ENCODE results near the gene GAL3ST1. TPM values are rescaled to one million over a fixed set of nuclear protein-coding genes. Genes with fewer than 3 reads are reported as not detected.

The GAL3ST1 gene
- total and polyA plus RNA-seq, 2 donors (not counting 1 experiment from before 2014, with no cell fraction given) = 0.70 TPM; not detected in 1

- 84% methylated on average over 6 of the region's 7 CpGs for WGBS (ENCODE audit: insufficient coverage)
- H3K79me2 ChIP-seq (ENCODE audit: control insufficient read depth, insufficient read depth, low read length) = no peaks in the 10 kb centered on the region
- peaks cover 0 to 3% (median 0%) of the 10 kb centered on the region in 4 experiments for H3K27me3 ChIP-seq (replicated peaks in 1 of 4; ENCODE audit: control extremely low read depth in 1 of 4, control insufficient read depth in 3 of 4, insufficient read depth in 4 of 4, low read length in 3 of 4)
- H3K36me3 ChIP-seq (replicated peaks in 1 of 2; ENCODE audit: control extremely low read depth in 1 of 2, control insufficient read depth in 1 of 2, extremely low read depth in 1 of 2, insufficient read depth in 2 of 2, low read length in 1 of 2) = no peaks in the 10 kb centered on the region
- DNase-seq = no peak
- ATAC-seq (ENCODE audit: low read depth) = no peak
- H4K20me1 ChIP-seq (ENCODE audit: control insufficient read depth, insufficient read depth, low read length, poor library complexity, severe bottlenecking) = no peaks in the 10 kb centered on the region
- H3K4me1 Mint-ChIP-seq = no peaks in the 10 kb centered on the region
- no peak overlapping the region for H3K4me2 ChIP-seq (replicated peaks; ENCODE audit: low read depth, low read length, poor library complexity, severe bottlenecking)
- H3K9me3 ChIP-seq (ENCODE audit: control extremely low read depth in 1 of 3, control insufficient read depth in 2 of 3, insufficient read depth in 1 of 3, low read length in 2 of 3) = no peaks in the 10 kb centered on the region
- no peak overlapping the region for H3K9ac ChIP-seq (ENCODE audit: low read length)
- H2AFZ ChIP-seq (ENCODE audit: insufficient read depth, low read depth, low read length, poor library complexity, severe bottlenecking) = no peak overlapping the region
- TF ChIP-seq CTCF (IDR thresholded peaks at IDR 0.05) = no peak
- no peak for TF ChIP-seq EZH2 (IDR thresholded peaks at IDR 0.05; ENCODE audit: borderline replicate concordance, insufficient read depth, low read depth, low read length, poor library complexity, severe bottlenecking)
- intact Hi-C loops (cut with micrococcal nuclease) = no loop called here
- H3K27ac Mint-ChIP-seq = no peak overlapping the region
- no peaks in the 10 kb centered on the region for H3K9me3 Mint-ChIP-seq (ENCODE audit: insufficient read depth)
- POLR2A ChIA-PET = no interaction called here
- no peak overlapping the region for H3K27ac ChIP-seq (ENCODE audit: low read length in 2 of 2)
- H3K4me3 Mint-ChIP-seq = no peak overlapping the region
- peaks cover 11% of the 10 kb centered on the region for H3K27me3 Mint-ChIP-seq
- no peaks in the 10 kb centered on the region for H3K4me1 ChIP-seq (ENCODE audit: control insufficient read depth in 2 of 2, insufficient read depth in 2 of 2, low read length in 2 of 2)
- CTCF ChIA-PET = interaction anchor here (0.6 kb wide), 1 partner anchor 582 kb away, joined by 4 read pairs; no protein-coding TSS in a partner anchor
- H3K4me3 ChIP-seq (ENCODE audit: control extremely low read depth in 1 of 5, extremely low read depth in 1 of 5, insufficient read depth in 1 of 5, low read depth in 2 of 5, low read length in 4 of 5) = no peak overlapping the region
These were observed 8.3 kb downstream of the GAL3ST1 start for GRCh38 chr22:30566125-30566524.

GRCh38 chr22:30565341-30565740, 9.1 kb downstream of the GAL3ST1 start:
- Mint-ChIP-seq H3K4me3 (no peak overlapping the region), H3K27ac (no peak overlapping the region), H3K4me1 (no peaks in the 10 kb centered on the region), H3K9me3 (ENCODE audit: insufficient read depth) (no peaks in the 10 kb centered on the region), H3K27me3 (peaks cover 14% of the 10 kb centered on the region)
- Histone ChIP-seq H2AFZ (ENCODE audit: insufficient read depth, low read depth, low read length, poor library complexity, severe bottlenecking) (no peak overlapping the region), H3K4me2 (replicated peaks; ENCODE audit: low read depth, low read length, poor library complexity, severe bottlenecking) (no peak overlapping the region), H3K27me3 (replicated peaks in 1 of 4; ENCODE audit: control extremely low read depth in 1 of 4, control insufficient read depth in 3 of 4, insufficient read depth in 4 of 4, low read length in 3 of 4) (peaks cover 0 to 3% (median 0%) of the 10 kb centered on the region in 4 experiments), H3K9me3 (ENCODE audit: control extremely low read depth in 1 of 3, control insufficient read depth in 2 of 3, insufficient read depth in 1 of 3, low read length in 2 of 3) (no peaks in the 10 kb centered on the region), H3K36me3 (replicated peaks in 1 of 2; ENCODE audit: control extremely low read depth in 1 of 2, control insufficient read depth in 1 of 2, extremely low read depth in 1 of 2, insufficient read depth in 2 of 2, low read length in 1 of 2) (no peaks in the 10 kb centered on the region), H3K79me2 (ENCODE audit: control insufficient read depth, insufficient read depth, low read length) (no peaks in the 10 kb centered on the region), H3K4me3 (ENCODE audit: control extremely low read depth in 1 of 5, extremely low read depth in 1 of 5, insufficient read depth in 1 of 5, low read depth in 2 of 5, low read length in 4 of 5) (no peak overlapping the region), H3K4me1 (ENCODE audit: control insufficient read depth in 2 of 2, insufficient read depth in 2 of 2, low read length in 2 of 2) (no peaks in the 10 kb centered on the region), H3K27ac (ENCODE audit: low read length in 2 of 2) (no peak overlapping the region), H3K9ac (ENCODE audit: low read length) (no peak overlapping the region), H4K20me1 (ENCODE audit: control insufficient read depth, insufficient read depth, low read length, poor library complexity, severe bottlenecking) (no peaks in the 10 kb centered on the region)
- ATAC-seq (ENCODE audit: low read depth) = no peak
- TF ChIP-seq EZH2 (IDR thresholded peaks at IDR 0.05; ENCODE audit: borderline replicate concordance, insufficient read depth, low read depth, low read length, poor library complexity, severe bottlenecking) (no peak), CTCF (IDR thresholded peaks at IDR 0.05) (no peak)
- POLR2A ChIA-PET = no interaction called here
- intact Hi-C loops (cut with micrococcal nuclease) = no loop called here
- DNase-seq = no peak
- 75% methylated on average over 4 of the region's 4 CpGs for WGBS (ENCODE audit: insufficient coverage)
- CTCF ChIA-PET = no interaction called here

All from B cell (primary cell).